ENCODE results near the gene YIF1A. TPM values are rescaled to one million over a fixed set of nuclear protein-coding genes. Genes with fewer than 3 reads are reported as not detected.

YIF1A gene
- total RNA-seq, 1 donor: 119 TPM

GRCh38 chr11:66317322-66317722, 28.4 kb upstream of the YIF1A start:
- peak; percentile 72 for DNase-seq (ENCODE audit: low read depth)
- H3K4me3 ChIP-seq (ENCODE audit: low read depth, low read length): peak overlapping the region; percentile 42

GRCh38 chr11:66316849-66317251, 27.9 kb upstream of the YIF1A start, which contains the start of gene CD248:
Gene CD248 (minus strand): TSS chr11:66317044. CDS start chr11:66317027, 17 bp downstream.
- peak within 1 kb of the TSS; percentile 98 for H3K4me3 ChIP-seq (ENCODE audit: low read depth, low read length)
- TF ChIP-seq CTCF (IDR thresholded peaks at IDR 0.05; ENCODE audit: insufficient read depth, low read length): no peak
- peak; percentile 83 for DNase-seq (ENCODE audit: low read depth)

More at GRCh38 chr11:66317322-66317722, 28.4 kb upstream of the YIF1A start:
- TF ChIP-seq CTCF (IDR thresholded peaks at IDR 0.05; ENCODE audit: insufficient read depth, low read length): no peak

- DNase-seq (ENCODE audit: low read depth): no peak
- H3K4me3 ChIP-seq (ENCODE audit: low read depth, low read length): peak overlapping the region; percentile 98
- TF ChIP-seq CTCF (IDR thresholded peaks at IDR 0.05; ENCODE audit: insufficient read depth, low read length): no peak
Observed at GRCh38 chr11:66315921-66316811, 27.2 kb upstream of the YIF1A start.

GRCh38 chr11:66315498-66315885, 26.5 kb upstream of the YIF1A start:
- TF ChIP-seq CTCF (IDR thresholded peaks at IDR 0.05; ENCODE audit: insufficient read depth, low read length): no peak
- H3K4me3 ChIP-seq (ENCODE audit: low read depth, low read length): peak overlapping the region; percentile 98
- no peak for DNase-seq (ENCODE audit: low read depth)

GRCh38 chr11:66314561-66315497, 25.9 kb upstream of the YIF1A start:
- TF ChIP-seq CTCF (IDR thresholded peaks at IDR 0.05; ENCODE audit: insufficient read depth, low read length): no peak
- DNase-seq (ENCODE audit: low read depth): no peak
- H3K4me3 ChIP-seq (ENCODE audit: low read depth, low read length): peak overlapping the region; percentile 98

GRCh38 chr11:66314186-66314501, 25.2 kb upstream of the YIF1A start:
- H3K4me3 ChIP-seq (ENCODE audit: low read depth, low read length): peak overlapping the region; percentile 98
- no peak for DNase-seq (ENCODE audit: low read depth)
- no peak for TF ChIP-seq CTCF (IDR thresholded peaks at IDR 0.05; ENCODE audit: insufficient read depth, low read length)

Data from fibroblast of the aortic adventitia (primary cell).